Measurements from ENCODE around the gene OR12D1. TPM values are rescaled to one million over a fixed set of nuclear protein-coding genes. Genes with fewer than 3 reads are reported as not detected.

OR12D1 gene
- total RNA-seq (2011; cell fraction: chromatin; rRNA removed; ENCODE audit: low replicate concordance): not detected in 2 replicates
- total RNA-seq (2011; cell fraction: nucleolus; rRNA removed): not detected in 2 replicates
- not detected in 2 replicates for total RNA-seq (2011; cell fraction: nucleoplasm; rRNA removed)
- total RNA-seq (2014; rRNA removed): not detected in 2 replicates
- not detected in 2 replicates for total RNA-seq (2014; rRNA removed; fragmentation: Illumina TruSeq; extraction: Trizol)
- total RNA-seq (2015; rRNA removed; fragmentation: Illumina TruSeq; extraction: Trizol): not detected in 2 replicates
- not detected in 2 replicates for total RNA-seq (2021)
- not detected in 2 replicates for polyA plus RNA-seq (2011; rRNA removed)
- polyA plus RNA-seq (2011; cell fraction: cytosol; rRNA removed): not detected in 2 replicates
- 0.08 TPM in 1 of 2 replicates, not detected in the other for polyA plus RNA-seq (2011; cell fraction: nucleus; rRNA removed)
- not detected in 2 replicates for polyA plus RNA-seq (2012)
- not detected in 2 replicates for polyA plus RNA-seq (2014; fragmentation: Illumina TruSeq; extraction: Trizol)
- not detected for polyA plus RNA-seq (2014; fragmentation: Nextera tagmentation; extraction: Ambion mirVana)
- not detected in 2 replicates for polyA plus RNA-seq (2014; rRNA removed)
- not detected in 2 replicates for polyA minus RNA-seq (2011; rRNA and poly(A)+ RNA removed)
- not detected in 2 replicates for polyA minus RNA-seq (2011; cell fraction: cytosol; rRNA and poly(A)+ RNA removed)
- polyA minus RNA-seq (2011; cell fraction: nucleus; rRNA and poly(A)+ RNA removed): not detected in 2 replicates
- not detected for Bru-seq, nascent RNA
- not detected for BruChase-seq, experiment 1, labeled RNA remaining after a 2-hour chase
- not detected for BruChase-seq, experiment 2, labeled RNA remaining after a 6-hour chase
- long read RNA-seq, experiment 1: 0 reads
- long read RNA-seq, experiment 2: 0 reads
- long read RNA-seq, experiment 3: 0 reads

- ChIA-PET CTCF (ENCODE audit: low intra/inter-chr PET ratio) (interaction anchor here (0.6 to 1.6 kb wide), 2 partner anchors 85 to 175 kb away, joined by 3 to 5 read pairs; no protein-coding TSS in a partner anchor), POLR2A (interaction anchor here (1.5 kb wide), 1 partner anchor 9 kb away, joined by 3 read pairs; no protein-coding TSS in a partner anchor)
- Histone ChIP-seq H3K4me3 (no peak within 1 kb of the TSS), H4K20me1 (replicated peaks; ENCODE audit: control insufficient read depth, insufficient read depth, low read length) (no peaks in the 10 kb centered on the region), H3K4me1 (replicated peaks in 1 of 2; ENCODE audit: control insufficient read depth in 2 of 2, insufficient read depth in 2 of 2, low read length in 2 of 2) (no peaks in the 10 kb centered on the region), H3K79me2 (ENCODE audit: control insufficient read depth, insufficient read depth, low read length) (no peaks in the 10 kb centered on the region), H3K27ac (ENCODE audit: extremely low read depth, low read depth, low read length) (no peak within 1 kb of the TSS), H3K4me2 (ENCODE audit: insufficient read depth, low read length) (no peak within 1 kb of the TSS), H2AFZ (ENCODE audit: low read depth, low read length) (no peak within 1 kb of the TSS), H3K27me3 (ENCODE audit: control insufficient read depth in 2 of 2, insufficient read depth in 2 of 2, low read length in 2 of 2) (peaks cover 0 to 6% of the 10 kb centered on the region in 2 experiments; a peak in 2 of 5 replicates), H3K9me3 (replicated peaks; ENCODE audit: control insufficient read depth, insufficient read depth, low read depth, low read length) (no peaks in the 10 kb centered on the region), H3K9me1 (ENCODE audit: control insufficient read depth, insufficient read depth, low read length) (no peaks in the 10 kb centered on the region), H3K36me3 (ENCODE audit: control insufficient read depth, insufficient read depth, low read length) (no peaks in the 10 kb centered on the region), H3K9ac (ENCODE audit: insufficient read depth in 1 of 2, low read depth in 2 of 2, low read length in 2 of 2) (no peak within 1 kb of the TSS)
- ATAC-seq: no peak
- TF ChIP-seq TFAP4 (CRISPR knock-in tag; IDR thresholded peaks at IDR 0.05; ENCODE audit: borderline replicate concordance) (no peak), DEAF1 (CRISPR knock-in tag; IDR thresholded peaks at IDR 0.05) (no peak), MBD2 (IDR thresholded peaks at IDR 0.05; ENCODE audit: borderline replicate concordance, low read depth) (no peak), BRD4 (IDR thresholded peaks at IDR 0.05) (no peak), SMC3 (conservative IDR thresholded peaks at IDR 0.05; ENCODE audit: insufficient read depth, low read depth, low read length) (0 out of 2 replicates have a peak, but pooled peaks have one; percentile 18), CTCF (IDR thresholded peaks at IDR 0.05 in 2 of 3, conservative IDR thresholded peaks at IDR 0.05 in 1 of 3; ENCODE audit: insufficient read depth in 2 of 3, low read depth in 1 of 3, low read length in 3 of 3) (peak in 1 of 3 experiments; percentile 39; a peak in 2 of 6 replicates), RAD21 (CRISPR knock-in tag; conservative IDR thresholded peaks at IDR 0.05 in 1 of 2, IDR thresholded peaks at IDR 0.05 in 1 of 2) (peak in 1 of 2 experiments; percentile 21; a peak in 1 of 4 replicates)
- no peak for DNase-seq (ENCODE audit: extremely low read depth in 1 of 4, low spot score in 3 of 4)
- intact Hi-C loops (cut with micrococcal nuclease) (no loop called here), in situ Hi-C loops (cut with MboI) (no loop called here)
- BruUV-seq (replicated peaks): no TSS peak
- no peak for FAIRE-seq
Measured at GRCh38 chr6:29414588-29414987, at the start of gene OR12D1. OR12D1 (plus strand) TSS chr6:29414928.
